HG03025 (cell line): ENCODE data around the gene CCL18.
"Not testable (repeated sequence)": the region's sequence is repeated elsewhere in the genome, so short reads cannot be mapped to it uniquely, and the experiment has no call there.

Source experiments
- ATAC-seq: cut with Tn5 transposase; IDR thresholded peaks from one replicate; pipeline ENCODE4 v1.9.1; 2021; ENCODE audit warnings: mild to moderate bottlenecking, moderate library complexity; ENCODE audit not compliant: unreplicated experiment, low FRiP score

CCL18 gene, protein sequence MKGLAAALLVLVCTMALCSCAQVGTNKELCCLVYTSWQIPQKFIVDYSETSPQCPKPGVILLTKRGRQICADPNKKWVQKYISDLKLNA

DNA sequence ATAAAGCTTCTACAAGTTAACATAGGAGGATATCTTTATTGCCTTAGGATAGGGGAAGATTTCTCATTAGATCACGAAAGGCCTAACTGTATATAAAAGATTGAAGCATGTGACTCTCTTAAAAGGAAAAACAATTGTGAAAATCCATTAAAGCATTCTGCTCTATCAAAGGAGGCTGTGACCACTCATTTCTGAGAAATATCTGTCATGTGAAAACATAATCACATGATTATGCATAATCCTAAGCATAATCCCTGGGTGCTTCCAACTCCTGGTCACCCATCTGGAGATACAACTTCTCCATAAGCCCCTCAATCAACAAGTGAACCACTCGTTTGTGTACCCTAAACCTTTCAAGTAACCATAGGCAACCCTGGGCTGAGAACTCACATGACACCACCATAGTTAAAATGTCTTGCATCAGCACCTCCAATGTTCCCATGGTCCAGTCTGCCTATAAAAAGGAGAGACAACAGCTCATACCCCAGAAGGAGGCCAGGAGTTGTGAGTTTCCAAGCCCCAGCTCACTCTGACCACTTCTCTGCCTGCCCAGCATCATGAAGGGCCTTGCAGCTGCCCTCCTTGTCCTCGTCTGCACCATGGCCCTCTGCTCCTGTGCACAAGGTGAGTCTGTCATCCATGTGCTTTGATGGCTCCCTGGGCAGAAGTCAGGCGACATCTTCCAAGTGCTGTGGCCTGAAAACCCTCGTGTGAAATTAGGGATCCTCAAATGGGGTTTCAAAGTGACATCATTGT lies at the start of gene CCL18:
Gene CCL18 (plus strand): TSS at position 487 of the 756 bp plus-strand sequence. CDS start 71 bp downstream, at position 558.
- ATAC-seq: no peak

DNA sequence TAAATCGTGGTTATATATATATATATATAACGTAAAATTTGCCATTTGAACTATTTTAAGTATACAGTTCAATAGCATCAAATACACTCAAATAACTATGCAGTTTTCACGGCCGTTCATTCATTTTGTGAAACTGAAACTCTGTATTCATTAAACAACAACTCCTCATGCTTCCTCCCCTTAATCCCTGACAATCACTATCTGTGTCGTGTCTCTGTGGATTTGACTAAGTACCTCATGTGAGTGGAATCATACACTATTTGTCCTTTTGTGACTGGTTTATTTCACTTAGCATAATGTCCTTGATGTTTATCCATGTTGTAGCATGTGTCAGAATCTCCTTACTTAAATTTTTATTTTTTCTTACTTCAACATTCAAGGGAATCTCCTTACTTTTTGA lies 49.1 kb upstream of the CCL18 start:
- no peak for ATAC-seq

DNA sequence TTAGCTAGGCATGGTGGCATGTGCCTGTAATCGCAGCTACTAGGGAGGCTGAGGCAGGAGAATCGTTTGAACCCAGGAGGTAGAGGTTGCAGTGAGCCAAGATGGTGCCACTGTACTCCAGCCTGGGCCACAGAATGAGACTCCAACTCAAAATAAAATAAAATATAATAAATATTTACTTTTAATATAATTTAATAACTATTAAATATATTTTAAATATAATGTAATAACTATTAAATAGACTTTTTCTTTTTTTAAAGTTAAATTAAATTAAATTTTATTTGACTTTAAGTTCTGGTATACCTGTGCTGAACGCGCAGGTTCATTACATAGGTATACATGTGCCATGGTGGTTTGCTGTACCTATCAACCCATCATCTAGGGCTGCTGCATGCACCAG lies 48.2 kb upstream of the CCL18 start:
- not testable (repeated sequence) for ATAC-seq

DNA sequence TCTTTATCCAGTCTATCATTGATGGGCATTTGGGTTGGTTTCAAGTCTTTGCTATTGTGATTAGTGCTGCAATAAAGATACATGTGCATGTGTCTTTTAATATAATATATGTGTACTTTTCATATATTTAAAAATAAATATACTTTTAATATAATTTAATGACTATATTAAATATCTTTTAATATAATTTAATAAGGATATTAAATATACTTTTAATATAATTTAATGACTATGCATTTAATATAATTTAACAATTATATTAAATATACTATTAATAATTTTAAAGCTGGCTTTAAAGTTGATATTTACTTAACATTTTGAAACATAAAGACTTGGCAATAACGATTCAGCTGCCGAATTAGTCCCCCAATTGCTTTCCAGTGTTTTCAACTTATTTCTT lies 47.5 kb upstream of the CCL18 start:
- no peak for ATAC-seq

DNA sequence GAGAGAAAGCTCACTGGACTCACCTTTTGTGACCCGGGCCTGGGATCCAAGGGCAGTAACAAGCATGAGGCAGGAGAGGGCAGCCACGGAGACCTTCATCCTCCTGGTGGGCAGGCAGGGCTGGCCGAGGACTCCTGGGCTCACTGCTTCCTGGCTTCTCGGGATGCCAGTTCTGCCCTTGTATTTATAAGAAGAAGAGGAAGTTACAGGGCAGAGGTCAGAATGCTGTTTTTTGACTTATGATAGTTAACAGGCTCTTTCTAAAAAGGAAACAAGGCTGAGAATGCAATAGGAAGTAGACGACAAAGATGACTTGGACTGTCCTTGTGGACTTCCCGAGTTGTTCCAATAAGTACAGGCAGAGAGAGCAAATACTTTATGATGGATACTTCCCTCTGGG lies 46.3 kb upstream of the CCL18 start, which contains the start of gene CCL23:
Gene CCL23 (minus strand): TSS at position 174 of the 400 bp plus-strand sequence. CDS start 75 bp downstream, at position 99.
- ATAC-seq: no peak

DNA sequence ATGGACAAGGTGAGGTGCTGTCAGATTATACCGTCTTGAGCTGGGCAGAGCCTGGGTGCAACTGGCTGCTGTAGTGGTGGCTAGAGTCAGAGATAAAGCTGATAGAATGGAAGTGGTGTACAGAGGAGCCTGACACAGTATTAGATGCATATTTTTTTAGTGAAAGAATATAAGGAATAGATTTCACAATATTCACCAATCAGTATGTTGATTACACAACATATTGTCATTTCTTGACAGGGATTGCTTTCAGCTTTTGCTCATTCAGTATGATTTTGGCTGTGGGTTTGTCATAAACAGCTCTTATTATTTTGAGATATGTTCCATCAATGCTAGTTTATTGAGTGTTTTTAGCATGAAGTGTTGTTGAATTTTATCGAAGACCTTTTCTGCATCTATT lies 44.6 kb upstream of the CCL18 start:
- no peak for ATAC-seq

DNA sequence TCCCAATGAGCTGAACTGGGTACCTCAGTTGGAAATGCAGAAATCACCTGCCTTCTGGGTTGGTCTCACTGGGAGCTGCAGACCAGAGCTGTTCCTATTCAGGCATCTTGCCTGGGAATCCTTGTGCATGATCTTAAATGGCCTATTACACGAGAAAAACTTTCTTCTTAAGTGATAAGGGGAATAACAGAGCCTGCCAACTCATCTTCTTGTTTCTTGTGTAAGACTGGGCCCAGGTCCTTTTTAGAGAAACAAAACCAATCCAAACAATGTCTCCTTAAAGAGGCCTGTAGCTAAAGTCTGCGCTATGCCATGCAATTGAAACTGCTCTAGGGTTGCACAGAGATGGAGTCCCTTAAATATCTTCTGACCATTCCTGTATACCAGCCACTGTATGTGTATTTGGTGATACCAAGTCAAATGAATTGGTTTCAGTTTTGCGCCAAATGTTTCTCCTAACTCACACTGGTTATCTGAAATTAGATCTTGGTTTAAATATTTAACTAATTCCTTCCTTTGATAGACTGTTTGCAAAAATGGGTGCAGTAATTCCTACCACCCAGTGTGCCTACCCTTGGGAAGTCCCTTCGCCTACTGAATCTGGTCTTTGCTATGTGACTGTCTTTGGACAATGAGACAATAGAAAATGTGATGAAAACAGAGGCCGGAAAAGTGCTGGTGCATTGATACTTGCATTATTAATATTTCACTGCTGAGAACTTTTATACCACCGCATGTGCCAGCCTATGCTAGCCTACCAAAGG lies 39.8 kb upstream of the CCL18 start:
- no peak for ATAC-seq

DNA sequence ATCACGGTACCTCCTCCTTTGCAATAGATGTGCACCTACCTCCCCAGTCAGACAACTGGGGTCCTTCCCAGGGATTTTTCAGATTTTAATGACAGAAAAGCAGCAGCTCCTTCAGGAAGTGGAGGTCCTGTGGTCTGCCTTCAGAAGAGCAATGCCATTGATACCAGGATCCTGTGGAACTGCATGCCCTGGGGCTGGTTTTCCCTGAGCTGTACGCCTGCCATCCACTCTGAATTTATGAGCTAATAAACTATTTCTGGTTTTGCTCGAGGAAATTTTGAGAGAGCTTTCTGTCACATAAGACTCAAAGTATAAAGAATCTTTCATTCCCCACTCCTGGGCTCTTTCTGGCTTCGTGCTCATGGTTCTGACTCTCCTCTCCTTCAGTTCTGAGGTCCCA lies 36.3 kb upstream of the CCL18 start:
- no peak for ATAC-seq

DNA sequence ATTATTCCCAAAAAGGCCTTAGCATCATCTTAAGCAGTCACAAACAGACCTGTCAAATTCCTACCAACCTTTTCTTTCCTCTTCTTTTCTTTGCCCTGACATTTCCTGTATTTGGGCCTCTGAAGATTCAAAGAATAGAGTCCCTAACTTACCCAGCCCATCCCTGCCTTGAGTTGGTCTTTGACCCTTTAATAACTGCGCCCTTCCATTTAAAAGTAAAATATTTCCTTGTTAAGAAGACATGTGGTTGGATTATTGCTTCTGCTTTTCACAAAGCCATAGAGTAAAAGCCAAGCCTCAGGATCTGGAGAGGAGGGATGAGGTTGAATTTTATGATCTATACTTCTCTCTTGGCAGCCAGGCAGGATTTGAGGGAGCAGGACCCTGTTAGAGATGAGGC lies 33.1 kb upstream of the CCL18 start:
- ATAC-seq: no peak

DNA sequence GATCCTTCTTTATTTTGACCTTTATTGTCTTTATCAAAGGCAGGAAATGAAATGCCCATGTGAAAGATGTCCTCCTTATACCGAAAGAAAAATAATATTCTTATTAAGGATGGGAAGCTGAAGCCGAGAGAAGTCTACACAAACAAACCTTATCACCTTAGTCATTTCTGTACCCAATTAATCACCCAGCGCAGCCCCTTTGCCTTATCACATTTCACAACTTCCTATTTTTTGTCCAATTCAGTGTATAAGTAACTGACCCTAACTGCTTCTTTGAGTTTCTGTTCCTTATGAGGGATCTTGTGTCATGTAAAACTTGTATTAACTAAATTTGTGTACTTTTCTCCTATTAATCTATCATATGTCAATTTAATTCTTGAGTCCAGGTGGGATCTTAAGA lies 29.9 kb upstream of the CCL18 start:
- no peak for ATAC-seq

DNA sequence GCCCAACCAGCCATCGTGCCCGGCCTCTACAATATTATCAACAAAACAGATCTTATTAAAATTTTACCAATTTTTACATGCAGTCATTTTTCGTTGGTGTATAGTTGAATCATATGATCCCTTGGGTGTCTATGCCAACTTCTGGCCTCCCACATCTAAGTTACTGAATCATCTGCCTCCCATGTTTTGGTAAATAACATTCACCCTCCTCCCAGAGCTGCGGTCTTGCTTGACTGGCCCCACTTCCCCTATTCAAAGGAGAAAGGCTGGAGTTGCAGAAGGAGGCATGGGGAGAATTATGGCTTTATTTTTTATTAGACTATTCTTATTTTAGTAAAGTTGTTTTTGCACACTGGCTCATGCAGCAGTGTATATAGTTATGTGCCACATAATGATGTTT lies 27.8 kb upstream of the CCL18 start:
- ATAC-seq: no peak

DNA sequence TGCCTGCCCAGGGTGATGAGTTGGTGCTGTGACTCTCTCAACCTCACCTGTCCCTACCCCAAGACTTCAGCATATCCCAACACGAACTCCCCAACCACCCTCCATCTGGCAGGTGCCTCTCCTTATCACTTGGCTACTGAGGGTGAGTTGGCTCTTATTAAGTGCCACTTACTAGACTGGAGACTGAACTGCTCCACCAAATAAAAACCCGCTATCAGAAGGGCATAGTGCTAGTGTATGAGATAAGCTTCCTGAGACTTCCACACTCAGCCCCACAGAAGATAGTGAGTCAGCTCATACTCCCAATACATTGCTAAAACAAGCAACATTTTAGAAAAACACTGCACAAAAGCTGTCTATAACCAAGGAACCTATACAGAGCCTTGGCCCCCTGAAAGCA lies 16.0 kb upstream of the CCL18 start:
- ATAC-seq: no peak

DNA sequence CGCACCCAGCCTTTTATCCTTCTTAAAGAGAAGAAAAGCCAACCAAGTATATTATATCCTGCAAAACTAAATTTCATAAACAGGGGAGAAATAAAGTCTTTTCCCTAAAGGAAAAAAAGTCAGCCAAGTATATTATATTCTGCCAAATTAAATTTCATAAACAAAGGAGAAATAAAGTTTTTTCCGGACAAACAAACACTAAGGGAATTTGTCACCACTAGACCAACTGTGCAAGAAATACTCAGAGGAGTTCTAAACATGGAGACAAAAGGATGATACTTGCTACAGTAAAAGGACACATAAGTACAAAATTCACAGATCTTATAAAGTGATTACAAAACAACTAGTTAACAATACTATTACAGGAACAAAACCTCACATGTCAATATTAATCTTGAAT lies 14.4 kb upstream of the CCL18 start:
- ATAC-seq: no peak

DNA sequence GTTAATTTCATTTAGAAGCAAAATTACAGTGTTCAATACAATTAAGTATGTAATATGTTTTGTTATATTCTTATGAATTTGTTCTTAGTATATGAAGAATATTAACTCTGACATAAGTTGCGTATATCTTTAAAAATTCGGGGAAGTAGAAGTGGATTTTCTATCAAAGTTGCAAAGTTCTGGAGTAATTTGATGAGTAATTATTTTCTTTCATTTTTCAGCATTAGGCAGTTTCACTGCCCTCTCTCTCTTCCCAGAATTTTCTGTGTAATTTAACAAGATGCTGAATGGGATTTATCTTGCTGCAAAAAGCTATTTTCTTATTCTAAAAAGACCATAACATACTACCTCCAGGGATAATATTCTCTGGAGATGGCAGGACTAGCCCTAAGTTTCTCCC lies 8.9 kb upstream of the CCL18 start:
- no peak for ATAC-seq

DNA sequence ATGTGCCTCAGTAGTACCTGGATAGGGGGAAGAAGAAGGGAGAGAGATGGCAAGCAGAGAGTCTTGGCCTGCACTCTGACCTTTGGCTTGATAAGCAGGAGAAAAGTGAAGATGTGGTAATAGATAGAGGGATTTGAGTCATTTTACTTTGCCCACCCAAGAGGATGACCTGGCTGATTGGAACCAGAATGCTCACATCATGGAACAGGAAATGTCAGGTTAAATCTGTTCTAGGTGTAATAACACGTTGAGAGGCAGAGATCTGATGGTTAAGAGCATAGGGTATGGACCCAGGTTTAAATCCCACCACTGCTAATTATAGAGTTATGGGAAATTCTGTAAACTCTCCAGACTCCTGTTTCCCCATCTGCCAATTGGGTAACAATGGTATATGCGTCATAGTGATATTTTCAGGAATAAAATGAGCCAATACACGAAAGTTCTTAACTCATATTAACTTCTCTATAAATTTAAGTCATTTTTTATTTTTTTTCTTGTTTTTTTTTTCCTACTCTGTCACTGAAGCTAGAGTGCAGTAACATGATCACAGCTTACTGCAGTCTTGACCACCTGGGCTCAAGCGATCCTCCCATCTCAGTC lies 8.1 kb upstream of the CCL18 start:
- no peak for ATAC-seq

DNA sequence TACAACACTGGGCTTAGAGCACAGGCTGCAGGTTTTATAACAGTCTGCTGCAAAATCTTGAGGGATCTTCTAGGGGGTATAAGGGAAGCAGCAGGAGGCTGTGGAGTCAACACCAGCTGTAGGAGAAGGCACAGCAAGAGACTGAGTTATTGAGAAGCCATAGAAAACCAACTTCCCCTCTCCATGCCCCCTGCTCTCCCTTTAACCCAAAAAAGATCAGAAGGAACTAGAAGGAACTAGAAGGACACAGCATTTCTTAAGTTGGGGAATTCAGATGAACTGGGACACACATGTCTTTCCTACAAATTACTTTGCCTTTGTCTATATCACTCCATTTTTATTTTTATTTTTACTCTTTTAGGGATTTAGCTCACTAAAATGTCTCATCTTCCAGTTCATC lies 6.2 kb upstream of the CCL18 start:
- ATAC-seq: no peak

DNA sequence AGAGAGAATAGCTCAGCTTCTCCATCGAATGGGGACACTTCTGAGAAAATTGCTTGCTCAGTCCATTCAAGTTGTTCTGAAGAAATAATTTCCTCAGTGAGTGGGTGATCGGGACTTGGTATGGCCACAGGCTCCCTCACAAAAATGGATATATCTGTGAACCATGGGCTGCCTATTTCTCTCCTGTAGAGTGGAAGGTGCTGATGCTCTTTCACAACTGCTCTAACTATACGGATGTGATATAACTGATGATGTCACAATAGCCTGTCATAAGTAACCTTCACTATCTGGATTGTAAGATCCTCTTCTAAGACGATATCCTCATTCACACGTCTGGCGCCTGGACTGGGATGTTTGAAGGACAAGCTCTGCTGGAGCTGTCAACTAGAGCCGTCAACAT lies 4.7 kb upstream of the CCL18 start:
- ATAC-seq: no peak

DNA sequence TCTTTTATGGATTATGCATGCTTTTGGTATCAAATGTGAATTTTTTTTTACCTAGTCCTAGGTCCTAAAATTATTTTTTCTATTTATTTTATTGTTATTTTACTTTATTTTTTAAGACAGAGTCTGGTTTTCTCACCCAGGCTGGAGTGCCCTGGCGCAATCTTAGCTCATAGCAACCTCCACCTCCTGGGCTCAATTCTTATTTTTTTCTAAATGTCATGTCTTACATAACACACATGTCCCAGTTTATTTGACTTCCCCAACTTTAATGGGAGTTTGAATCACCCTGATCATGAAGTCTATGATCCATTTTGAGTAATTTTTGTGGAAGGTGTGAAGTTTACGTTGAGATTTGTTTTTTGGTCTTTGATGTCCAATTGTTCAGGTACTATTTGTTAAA lies 3.3 kb upstream of the CCL18 start:
- ATAC-seq: no peak

DNA sequence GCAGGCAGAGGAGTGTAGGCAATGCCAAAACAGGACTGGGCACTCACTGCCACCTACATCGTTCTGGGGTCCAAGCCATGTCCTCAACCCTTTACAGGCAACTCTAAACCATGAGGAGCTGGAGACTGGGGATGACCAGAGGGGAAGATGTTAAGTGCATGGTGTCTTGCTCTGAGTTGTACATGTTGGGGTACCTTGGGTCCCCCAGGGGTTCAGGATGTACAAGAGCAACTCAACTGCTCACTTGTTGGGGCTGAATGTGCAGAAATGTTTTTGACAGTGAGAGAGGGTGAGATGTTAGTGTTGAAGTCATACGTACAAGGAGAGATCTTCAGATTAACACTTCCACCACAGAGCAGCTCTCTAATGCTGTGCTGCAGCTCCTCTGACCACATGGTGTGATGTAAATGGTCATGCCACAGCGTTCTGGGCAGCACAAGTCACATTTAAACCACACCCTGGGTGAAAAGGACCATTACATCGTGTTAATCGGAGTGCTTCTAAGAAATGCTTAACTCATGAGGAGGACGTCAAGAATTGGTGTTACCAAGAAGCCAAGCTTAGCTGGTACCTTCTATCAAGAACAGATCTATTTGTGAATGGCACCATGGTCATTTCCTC lies 2.4 kb downstream of the CCL18 start:
- ATAC-seq: no peak

DNA sequence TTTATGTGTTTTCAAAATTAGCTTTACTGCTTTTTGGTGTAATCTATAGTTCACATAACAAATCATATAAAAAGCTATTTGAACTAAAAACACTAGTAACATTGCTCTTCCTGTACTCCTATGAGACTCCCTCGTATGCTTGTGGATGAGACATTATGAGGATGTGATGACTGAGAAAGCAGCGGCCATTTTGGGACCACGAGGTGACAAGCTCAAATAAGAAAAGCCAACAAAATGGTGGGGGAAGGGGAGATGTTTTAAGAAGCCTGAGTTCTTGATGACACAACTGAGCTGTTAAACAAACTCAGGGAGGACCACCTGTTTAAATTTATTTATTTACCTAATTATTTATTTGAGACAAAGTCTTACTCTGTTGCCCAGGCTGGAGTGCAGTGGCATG lies 4.5 kb downstream of the CCL18 start:
- ATAC-seq: no peak

DNA sequence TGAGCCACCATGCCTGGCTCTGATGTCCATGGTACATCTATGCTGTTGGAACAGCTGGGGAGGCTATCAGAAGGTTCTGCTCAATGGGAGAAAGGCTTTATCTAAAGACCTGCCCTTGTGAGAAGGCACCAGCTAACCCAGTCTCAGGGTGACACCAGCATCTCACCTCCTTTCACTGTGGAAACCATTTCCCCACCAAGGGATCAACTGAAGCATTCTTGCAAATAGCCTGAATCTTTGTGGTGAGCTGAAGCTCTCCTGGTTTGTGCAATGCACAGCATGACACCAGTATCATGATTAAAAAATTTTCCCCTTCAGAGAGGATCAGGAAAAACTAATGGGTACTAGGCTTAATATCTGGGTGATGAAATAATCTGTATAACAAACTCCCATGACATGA lies 5.1 kb downstream of the CCL18 start:
- no peak for ATAC-seq
